ENCODE measurements around the gene PCDHGA11.
A peak's percentile ranks its signal among the peaks of the same experiment; 100 is the strongest.
"Not testable (repeated sequence)": the region's sequence is repeated elsewhere in the genome, so short reads cannot be mapped to it uniquely, and the experiment has no call there.

Gene PCDHGA11

GRCh38 chr5:141420855-141421488 is at the start of gene PCDHGA11:
PCDHGA11 (plus strand) TSS chr5:141421051; CDS start chr5:141421228, 177 bp downstream.
- Histone ChIP-seq H3K9me3 (ENCODE audit: control insufficient read depth in 1 of 2, low read length in 2 of 2) (peaks cover 71 to 89% of the 10 kb centered on the region in 2 donors), H3K36me3 (ENCODE audit: control insufficient read depth in 1 of 2, insufficient read depth in 2 of 2, low read length in 2 of 2) (peaks cover 0 to 12% of the 10 kb centered on the region in 2 donors), H3K27me3 (ENCODE audit: low read depth, low read length) (no peaks in the 10 kb centered on the region), H3K4me3 (ENCODE audit: low read depth in 1 of 2, low read length in 2 of 2) (peak within 1 kb of the TSS; percentile 44 to 66), H3K27ac (ENCODE audit: low read length) (no peak within 1 kb of the TSS), H3K4me1 (ENCODE audit: control insufficient read depth in 1 of 2, insufficient read depth in 2 of 2, low read length in 2 of 2) (peaks cover 0 to 20% of the 10 kb centered on the region in 2 donors)

- Histone ChIP-seq H3K27ac (ENCODE audit: low read length) (no peak overlapping the region), H3K9me3 (ENCODE audit: control insufficient read depth in 1 of 2, low read length in 2 of 2) (peaks cover 51 to 77% of the 10 kb centered on the region in 2 donors), H3K27me3 (ENCODE audit: low read depth, low read length) (no peaks in the 10 kb centered on the region), H3K36me3 (ENCODE audit: control insufficient read depth in 1 of 2, insufficient read depth in 2 of 2, low read length in 2 of 2) (peaks cover 0 to 27% of the 10 kb centered on the region in 2 donors), H3K4me3 (ENCODE audit: low read depth in 1 of 2, low read length in 2 of 2) (peak overlapping the region; percentile 23 to 75), H3K4me1 (ENCODE audit: control insufficient read depth in 1 of 2, insufficient read depth in 2 of 2, low read length in 2 of 2) (no peaks in the 10 kb centered on the region)
These were observed 49.0 kb upstream of the PCDHGA11 start for GRCh38 chr5:141371572-141372475.

DNA sequence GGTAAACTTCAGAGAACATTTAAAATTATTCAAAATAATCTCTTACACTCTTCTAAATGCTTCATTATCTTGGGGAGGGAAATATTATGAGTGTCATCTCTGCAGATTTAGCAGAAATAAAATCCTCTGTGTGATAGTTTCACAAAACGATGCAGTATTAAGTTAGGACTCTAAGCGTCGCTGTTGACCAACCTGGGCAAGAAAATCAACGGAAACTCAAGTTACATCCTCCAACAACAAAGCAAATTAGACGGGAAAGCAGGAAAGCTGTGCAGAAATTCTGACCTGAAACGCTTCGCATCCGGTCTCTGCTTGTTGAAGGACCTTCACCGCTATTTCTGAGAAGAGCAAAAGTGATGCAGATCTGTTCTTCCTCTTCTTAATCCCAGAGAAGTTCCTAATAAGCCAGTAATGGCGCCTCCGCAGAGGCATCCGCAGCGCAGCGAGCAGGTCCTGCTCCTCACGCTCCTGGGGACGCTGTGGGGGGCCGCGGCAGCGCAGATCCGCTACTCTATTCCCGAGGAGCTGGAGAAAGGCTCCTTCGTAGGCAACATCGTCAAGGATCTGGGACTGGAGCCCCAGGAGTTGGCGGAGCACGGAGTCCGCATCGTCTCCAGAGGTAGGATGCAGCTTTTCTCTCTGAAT is 47.1 kb upstream of the PCDHGA11 start, which contains the start of gene PCDHGA6:
Gene PCDHGA6, plus strand, starts transcription at position 219 of the 645 bp plus-strand sequence. Its CDS starts 193 bp downstream, at position 412.
- Histone ChIP-seq H3K9me3 (ENCODE audit: control insufficient read depth in 1 of 2, low read length in 2 of 2) (peaks cover 45 to 81% of the 10 kb centered on the region in 2 donors), H3K27ac (ENCODE audit: low read length) (no peak within 1 kb of the TSS), H3K27me3 (ENCODE audit: low read depth, low read length) (no peaks in the 10 kb centered on the region), H3K4me1 (ENCODE audit: control insufficient read depth in 1 of 2, insufficient read depth in 2 of 2, low read length in 2 of 2) (no peaks in the 10 kb centered on the region), H3K4me3 (ENCODE audit: low read depth in 1 of 2, low read length in 2 of 2) (peak within 1 kb of the TSS; percentile 34 to 75), H3K36me3 (ENCODE audit: control insufficient read depth in 1 of 2, insufficient read depth in 2 of 2, low read length in 2 of 2) (peaks cover 0 to 32% of the 10 kb centered on the region in 2 donors)

- peak overlapping the region; percentile 34 to 75 for H3K4me3 ChIP-seq (ENCODE audit: low read depth in 1 of 2, low read length in 2 of 2)
- H3K27me3 ChIP-seq (ENCODE audit: low read depth, low read length), result no peaks in the 10 kb centered on the region
- H3K4me1 ChIP-seq (ENCODE audit: control insufficient read depth in 1 of 2, insufficient read depth in 2 of 2, low read length in 2 of 2), result no peaks in the 10 kb centered on the region
- H3K9me3 ChIP-seq (ENCODE audit: control insufficient read depth in 1 of 2, low read length in 2 of 2), result peaks cover 48 to 83% of the 10 kb centered on the region in 2 donors
- H3K36me3 ChIP-seq (ENCODE audit: control insufficient read depth in 1 of 2, insufficient read depth in 2 of 2, low read length in 2 of 2), result peaks cover 0 to 32% of the 10 kb centered on the region in 2 donors
- H3K27ac ChIP-seq (ENCODE audit: low read length), result no peak overlapping the region
These were observed 46.2 kb upstream of the PCDHGA11 start for GRCh38 chr5:141374627-141375026.

DNA sequence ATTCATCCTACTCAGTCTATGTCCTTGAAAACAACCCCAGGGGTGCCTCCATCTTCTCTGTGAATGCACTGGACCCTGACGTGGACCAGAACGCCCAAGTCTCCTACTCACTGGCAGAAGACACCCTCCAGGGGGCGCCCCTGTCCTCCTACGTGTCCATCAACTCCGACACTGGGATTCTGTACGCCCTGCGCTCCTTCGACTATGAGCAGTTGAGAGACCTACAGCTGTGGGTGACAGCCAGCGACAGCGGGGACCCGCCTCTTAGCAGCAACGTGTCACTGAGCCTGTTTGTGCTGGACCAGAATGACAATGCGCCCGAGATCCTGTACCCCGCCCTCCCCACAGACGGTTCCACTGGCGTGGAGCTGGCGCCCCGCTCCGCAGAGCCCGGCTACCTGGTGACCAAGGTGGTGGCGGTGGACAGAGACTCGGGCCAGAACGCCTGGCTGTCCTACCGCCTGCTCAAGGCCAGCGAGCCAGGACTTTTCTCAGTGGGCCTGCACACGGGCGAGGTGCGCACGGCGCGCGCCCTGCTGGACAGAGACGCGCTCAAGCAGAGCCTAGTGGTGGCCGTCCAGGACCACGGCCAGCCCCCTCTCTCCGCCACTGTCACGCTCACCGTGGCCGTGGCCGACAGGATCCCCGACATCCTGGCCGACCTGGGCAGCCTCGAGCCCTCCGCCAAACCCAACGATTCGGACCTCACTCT is 45.3 kb upstream of the PCDHGA11 start:
- Histone ChIP-seq H3K9me3 (ENCODE audit: control insufficient read depth in 1 of 2, low read length in 2 of 2) (peaks cover 51 to 83% of the 10 kb centered on the region in 2 donors), H3K36me3 (ENCODE audit: control insufficient read depth in 1 of 2, insufficient read depth in 2 of 2, low read length in 2 of 2) (peaks cover 0 to 25% of the 10 kb centered on the region in 2 donors), H3K4me3 (ENCODE audit: low read depth in 1 of 2, low read length in 2 of 2) (peak overlapping the region in 1 of 2 donors; percentile 75)
- not testable (repeated sequence) for H3K27ac ChIP-seq (ENCODE audit: low read length); H3K4me1 ChIP-seq (ENCODE audit: control insufficient read depth in 1 of 2, insufficient read depth in 2 of 2, low read length in 2 of 2); H3K27me3 ChIP-seq (ENCODE audit: low read depth, low read length)

DNA sequence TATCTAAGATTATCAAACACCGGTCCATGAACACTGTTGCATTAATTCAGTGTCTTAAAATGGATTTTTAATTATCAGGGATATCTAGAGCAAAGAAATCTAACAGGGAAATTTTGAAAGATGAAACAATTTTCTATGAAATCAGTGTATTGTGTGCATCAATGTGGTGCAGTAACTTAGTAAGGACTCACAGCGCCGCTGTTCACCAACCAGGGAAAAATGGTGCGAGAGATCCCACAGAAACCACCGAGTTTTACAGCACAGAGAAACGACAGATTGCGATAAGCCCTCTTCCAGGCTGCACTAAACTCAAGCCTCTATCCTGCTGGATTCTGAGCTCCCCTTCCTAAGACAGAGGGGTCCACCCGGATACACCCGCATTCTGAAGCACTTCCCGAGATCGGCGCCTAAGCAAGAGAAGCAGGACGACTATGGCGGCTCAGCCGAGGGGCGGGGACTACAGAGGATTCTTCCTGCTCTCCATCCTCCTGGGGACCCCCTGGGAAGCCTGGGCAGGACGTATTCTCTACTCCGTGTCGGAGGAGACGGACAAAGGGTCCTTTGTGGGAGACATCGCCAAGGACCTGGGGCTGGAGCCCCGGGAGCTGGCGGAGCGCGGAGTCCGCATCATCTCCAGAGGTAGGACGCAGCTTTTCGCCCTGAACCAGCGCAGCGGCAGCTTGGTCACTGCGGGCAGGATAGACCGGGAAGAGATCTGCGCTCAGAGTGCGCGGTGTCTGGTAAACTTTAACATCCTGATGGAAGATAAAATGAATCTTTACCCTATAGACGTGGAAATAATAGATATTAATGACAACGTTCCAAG is 38.2 kb upstream of the PCDHGA11 start, which contains the start of gene PCDHGA7:
Gene PCDHGA7, plus strand, starts transcription at position 274 of the 826 bp plus-strand sequence. Its CDS starts 158 bp downstream, at position 432.
- H3K4me3 ChIP-seq (ENCODE audit: low read depth in 1 of 2, low read length in 2 of 2), result peak within 1 kb of the TSS; percentile 45 to 73
- no peaks in the 10 kb centered on the region for H3K4me1 ChIP-seq (ENCODE audit: control insufficient read depth in 1 of 2, insufficient read depth in 2 of 2, low read length in 2 of 2)
- H3K9me3 ChIP-seq (ENCODE audit: control insufficient read depth in 1 of 2, low read length in 2 of 2), result peaks cover 61 to 82% of the 10 kb centered on the region in 2 donors
- H3K27ac ChIP-seq (ENCODE audit: low read length), result no peak within 1 kb of the TSS
- H3K36me3 ChIP-seq (ENCODE audit: control insufficient read depth in 1 of 2, insufficient read depth in 2 of 2, low read length in 2 of 2), result peaks cover 0 to 11% of the 10 kb centered on the region in 2 donors
- no peaks in the 10 kb centered on the region for H3K27me3 ChIP-seq (ENCODE audit: low read depth, low read length)

DNA sequence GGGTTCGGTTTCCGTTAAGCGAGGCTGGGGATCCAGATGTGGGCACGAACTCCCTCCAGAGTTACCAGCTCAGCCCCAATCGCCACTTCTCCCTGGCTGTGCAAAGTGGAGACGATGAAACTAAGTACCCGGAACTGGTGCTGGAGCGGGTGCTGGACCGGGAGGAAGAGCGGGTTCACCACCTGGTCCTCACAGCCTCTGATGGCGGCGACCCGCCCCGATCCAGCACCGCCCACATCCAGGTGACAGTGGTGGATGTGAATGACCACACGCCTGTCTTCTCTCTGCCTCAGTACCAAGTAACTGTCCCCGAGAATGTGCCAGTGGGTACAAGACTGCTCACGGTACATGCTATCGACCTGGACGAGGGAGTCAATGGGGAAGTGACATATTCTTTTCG is 37.5 kb upstream of the PCDHGA11 start:
- H3K4me3 ChIP-seq (ENCODE audit: low read depth in 1 of 2, low read length in 2 of 2), result peak overlapping the region; percentile 45 to 73
- H3K9me3 ChIP-seq (ENCODE audit: control insufficient read depth in 1 of 2, low read length in 2 of 2), result peaks cover 63 to 84% of the 10 kb centered on the region in 2 donors
- H3K27ac ChIP-seq (ENCODE audit: low read length), result no peak overlapping the region
- H3K27me3 ChIP-seq (ENCODE audit: low read depth, low read length), result no peaks in the 10 kb centered on the region
- H3K4me1 ChIP-seq (ENCODE audit: control insufficient read depth in 1 of 2, insufficient read depth in 2 of 2, low read length in 2 of 2), result no peaks in the 10 kb centered on the region
- peaks cover 0 to 11% of the 10 kb centered on the region in 2 donors for H3K36me3 ChIP-seq (ENCODE audit: control insufficient read depth in 1 of 2, insufficient read depth in 2 of 2, low read length in 2 of 2)

DNA sequence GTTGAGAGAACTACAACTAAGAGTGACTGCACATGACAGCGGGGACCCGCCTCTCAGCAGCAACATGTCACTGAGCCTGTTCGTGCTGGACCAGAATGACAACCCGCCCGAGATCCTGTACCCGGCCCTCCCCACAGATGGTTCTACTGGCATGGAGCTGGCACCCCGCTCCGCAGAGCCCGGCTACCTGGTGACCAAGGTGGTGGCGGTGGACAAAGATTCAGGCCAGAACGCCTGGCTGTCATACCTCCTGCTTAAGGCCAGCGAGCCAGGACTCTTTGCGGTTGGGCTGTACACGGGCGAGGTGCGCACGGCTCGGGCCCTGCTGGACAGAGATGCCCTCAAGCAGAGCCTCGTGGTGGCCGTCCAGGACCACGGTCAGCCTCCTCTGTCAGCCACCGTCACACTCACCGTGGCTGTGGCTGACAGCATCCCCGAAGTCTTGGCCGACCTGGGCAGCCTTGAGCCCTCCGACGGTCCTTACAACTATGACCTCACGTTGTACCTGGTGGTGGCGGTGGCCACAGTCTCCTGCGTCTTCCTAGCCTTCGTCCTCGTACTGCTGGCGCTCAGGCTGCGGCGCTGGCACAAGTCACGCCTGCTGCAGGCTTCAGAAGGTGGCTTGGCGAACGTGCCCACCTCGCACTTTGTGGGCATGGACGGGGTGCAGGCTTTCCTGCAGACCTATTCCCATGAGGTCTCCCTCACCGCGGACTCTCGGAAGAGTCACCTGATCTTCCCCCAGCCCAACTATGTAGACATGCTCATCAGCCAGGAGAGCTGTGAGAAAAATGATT is 36.2 kb upstream of the PCDHGA11 start:
- no peaks in the 10 kb centered on the region for H3K4me1 ChIP-seq (ENCODE audit: control insufficient read depth in 1 of 2, insufficient read depth in 2 of 2, low read length in 2 of 2)
- H3K27me3 ChIP-seq (ENCODE audit: low read depth, low read length), result no peaks in the 10 kb centered on the region
- peaks cover 0 to 11% of the 10 kb centered on the region in 2 donors for H3K36me3 ChIP-seq (ENCODE audit: control insufficient read depth in 1 of 2, insufficient read depth in 2 of 2, low read length in 2 of 2)
- H3K27ac ChIP-seq (ENCODE audit: low read length), result no peak overlapping the region
- peaks cover 63 to 87% of the 10 kb centered on the region in 2 donors for H3K9me3 ChIP-seq (ENCODE audit: control insufficient read depth in 1 of 2, low read length in 2 of 2)
- peak overlapping the region in 1 of 2 donors; percentile 73 for H3K4me3 ChIP-seq (ENCODE audit: low read depth in 1 of 2, low read length in 2 of 2)

- not testable (repeated sequence) for H3K27ac ChIP-seq (ENCODE audit: low read length); H3K27me3 ChIP-seq (ENCODE audit: low read depth, low read length); H3K36me3 ChIP-seq (ENCODE audit: control insufficient read depth in 1 of 2, insufficient read depth in 2 of 2, low read length in 2 of 2); H3K4me1 ChIP-seq (ENCODE audit: control insufficient read depth in 1 of 2, insufficient read depth in 2 of 2, low read length in 2 of 2)
- H3K4me3 ChIP-seq (ENCODE audit: low read depth in 1 of 2, low read length in 2 of 2), result peak within 1 kb of the TSS; percentile 38 to 73
- peaks cover 69 to 94% of the 10 kb centered on the region in 2 donors for H3K9me3 ChIP-seq (ENCODE audit: control insufficient read depth in 1 of 2, low read length in 2 of 2)
These were observed 33.1 kb upstream of the PCDHGA11 start, which contains the start of gene PCDHGB4 for GRCh38 chr5:141387557-141388311. PCDHGB4 (plus strand) TSS chr5:141387698; CDS start chr5:141387885, 187 bp downstream.
